ENCODE data around the gene EPN1. TPM values are rescaled to one million over a fixed set of nuclear protein-coding genes. Genes with fewer than 3 reads are reported as not detected.

Gene EPN1
- total and polyA plus RNA-seq, 9 of the 15 experiments (the other 6 are each of a cell fraction or from before 2014, with no cell fraction given): 0.08 to 138 (median 12.7) TPM

DNA sequence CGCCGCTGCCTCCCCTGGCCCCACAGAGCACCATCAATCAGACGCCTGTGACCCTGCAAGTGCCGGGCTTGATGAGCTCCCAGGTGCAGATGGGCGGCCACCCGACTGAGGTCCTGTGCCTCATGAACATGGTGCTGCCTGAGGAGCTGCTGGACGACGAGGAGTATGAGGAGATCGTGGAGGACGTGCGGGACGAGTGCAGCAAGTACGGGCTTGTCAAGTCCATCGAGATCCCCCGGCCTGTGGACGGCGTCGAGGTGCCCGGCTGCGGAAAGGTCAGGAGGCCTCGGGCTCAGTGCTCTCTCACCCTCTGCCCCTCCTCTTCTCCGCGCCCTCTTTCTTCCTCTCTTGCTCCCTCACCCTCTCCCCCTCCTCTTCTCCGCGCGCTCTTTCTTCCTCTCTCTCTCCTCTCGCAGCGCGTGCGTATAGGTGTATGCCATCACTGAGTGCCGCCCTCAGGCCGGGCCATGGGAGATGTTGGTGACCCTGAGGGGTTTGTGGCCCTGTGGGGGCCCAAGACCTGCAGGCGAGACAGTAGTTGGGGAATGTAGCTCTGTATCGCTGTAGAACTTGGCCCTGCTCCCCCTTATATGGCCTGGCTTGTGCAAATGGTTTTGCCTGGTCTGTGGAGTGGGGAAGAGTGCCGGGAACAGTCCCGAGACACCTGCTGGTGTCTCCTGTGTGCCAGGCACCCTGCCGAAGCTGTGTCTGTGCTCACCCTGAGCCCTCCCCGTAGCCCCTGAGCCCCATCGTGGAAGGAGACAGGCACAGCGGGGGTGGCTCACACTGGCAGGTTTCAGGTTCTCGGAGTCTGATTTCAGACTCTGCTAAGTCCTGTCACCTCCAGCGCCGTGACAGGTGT is 5.4 kb upstream of the EPN1 start:
- Histone ChIP-seq H3K9me3 (replicated peaks; ENCODE audit: control insufficient read depth, insufficient read depth, low read depth, low read length) (no peaks in the 10 kb centered on the region), H3K36me3 (ENCODE audit: control insufficient read depth, insufficient read depth, low read length) (peaks cover 93% of the 10 kb centered on the region), H4K20me1 (replicated peaks; ENCODE audit: control insufficient read depth, insufficient read depth, low read length) (peaks cover 53% of the 10 kb centered on the region), H3K4me3 (no peak overlapping the region), H3K4me2 (ENCODE audit: insufficient read depth, low read length) (no peak overlapping the region), H3K9me1 (ENCODE audit: control insufficient read depth, insufficient read depth, low read length) (peaks cover 5% of the 10 kb centered on the region), H3K27ac (ENCODE audit: extremely low read depth, low read depth, low read length) (no peak overlapping the region), H3K27me3 (ENCODE audit: control insufficient read depth in 2 of 2, insufficient read depth in 2 of 2, low read length in 2 of 2) (no peaks in the 10 kb centered on the region), H2AFZ (ENCODE audit: low read depth, low read length) (no peak overlapping the region), H3K9ac (ENCODE audit: insufficient read depth in 1 of 2, low read depth in 2 of 2, low read length in 2 of 2) (no peak overlapping the region), H3K79me2 (ENCODE audit: control insufficient read depth, insufficient read depth, low read length) (peaks cover 83% of the 10 kb centered on the region), H3K4me1 (replicated peaks in 1 of 2; ENCODE audit: control insufficient read depth in 2 of 2, insufficient read depth in 2 of 2, low read length in 2 of 2) (peaks cover 25 to 43% of the 10 kb centered on the region in 2 experiments)
- POLR2A ChIA-PET: interaction anchor here (1.1 to 3.1 kb wide), 2 partner anchors 13 to 15 kb away, joined by 6 to 11 read pairs; partner anchors contain the start of gene U2AF2
- 91% methylated on average over 33 of the region's 43 CpGs for WGBS (ENCODE audit: insufficient coverage, low coverage, missing lambda C conversion rate)
- BruUV-seq (replicated peaks): no TSS peak
- CTCF ChIA-PET (ENCODE audit: low intra/inter-chr PET ratio): no interaction called here
- no peak for FAIRE-seq
- intact Hi-C loops (cut with micrococcal nuclease): no loop called here
- no peak for DNase-seq (ENCODE audit: extremely low read depth in 1 of 4, low spot score in 3 of 4)
- no peak for ATAC-seq
- in situ Hi-C loops (cut with MboI): no loop called here
- TF ChIP-seq ATF4 (CRISPR knock-in tag; IDR thresholded peaks at IDR 0.05): no peak
- TF ChIP-seq POLR2G (IDR thresholded peaks at IDR 0.05; ENCODE audit: low read depth, low read length): peak; percentile 49
- no peak for TF ChIP-seq TBL1XR1 (IDR thresholded peaks at IDR 0.05; ENCODE audit: low read length in 2 of 2)
- TF ChIP-seq NR3C1 (CRISPR knock-in tag; IDR thresholded peaks at IDR 0.05): no peak
- TF ChIP-seq, protein P1, sequence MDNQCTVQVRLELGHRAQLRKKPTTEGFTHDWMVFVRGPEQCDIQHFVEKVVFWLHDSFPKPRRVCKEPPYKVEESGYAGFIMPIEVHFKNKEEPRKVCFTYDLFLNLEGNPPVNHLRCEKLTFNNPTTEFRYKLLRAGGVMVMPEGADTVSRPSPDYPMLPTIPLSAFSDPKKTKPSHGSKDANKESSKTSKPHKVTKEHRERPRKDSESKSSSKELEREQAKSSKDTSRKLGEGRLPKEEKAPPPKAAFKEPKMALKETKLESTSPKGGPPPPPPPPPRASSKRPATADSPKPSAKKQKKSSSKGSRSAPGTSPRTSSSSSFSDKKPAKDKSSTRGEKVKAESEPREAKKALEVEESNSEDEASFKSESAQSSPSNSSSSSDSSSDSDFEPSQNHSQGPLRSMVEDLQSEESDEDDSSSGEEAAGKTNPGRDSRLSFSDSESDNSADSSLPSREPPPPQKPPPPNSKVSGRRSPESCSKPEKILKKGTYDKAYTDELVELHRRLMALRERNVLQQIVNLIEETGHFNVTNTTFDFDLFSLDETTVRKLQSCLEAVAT (IDR thresholded peaks at IDR 0.05): 0 out of 4 replicates have a peak, but pooled peaks of 1 of the 2 experiments have one; percentile 24
- TF ChIP-seq ZNF431 (CRISPR knock-in tag; IDR thresholded peaks at IDR 0.05): no peak
- TF ChIP-seq SUPT5H (IDR thresholded peaks at IDR 0.05): peak; percentile 28; the same call in 1 of the 2 replicates
- no peak for TF ChIP-seq GTF3C2 (IDR thresholded peaks at IDR 0.05; ENCODE audit: borderline replicate concordance, extremely low read depth, insufficient read length)
- TF ChIP-seq FOS (IDR thresholded peaks at IDR 0.05; ENCODE audit: extremely low read depth, insufficient read length): no peak
- TF ChIP-seq ZNF707 (CRISPR knock-in tag; conservative IDR thresholded peaks at IDR 0.05): no peak
- TF ChIP-seq PYGO2 (tag; IDR thresholded peaks at IDR 0.05): no peak
- no peak for TF ChIP-seq FOXM1 (IDR thresholded peaks at IDR 0.05; ENCODE audit: low read depth)
- no peak for TF ChIP-seq FOXM1 (CRISPR knock-in tag; IDR thresholded peaks at IDR 0.05; ENCODE audit: low read depth)
- no peak for TF ChIP-seq CBFB (CRISPR knock-in tag; IDR thresholded peaks at IDR 0.05)
- TF ChIP-seq NCOA6 (IDR thresholded peaks at IDR 0.05): no peak
